OCI-LY1 (cell line): ENCODE data around the gene PNMA8B.

Experiments used
- H2AFZ ChIP-seq: fragments of 200-600 bp; sonication (generic), shearing (Covaris generic); 2 replicates; pipeline ENCODE4 v1.6.0; 2014; ENCODE audit warnings: antibody characterized with exemption, mild to moderate bottlenecking, low read length
- H3F3A ChIP-seq: fragments of 200-600 bp; sonication (generic), shearing (Covaris generic); 2 replicates; pipeline ENCODE4 v1.6.0; 2014; ENCODE audit warnings: mild to moderate bottlenecking, antibody characterized with exemption, low read length, moderate library complexity; ENCODE audit not compliant: insufficient read depth
- H3K27ac ChIP-seq: fragments of 200-600 bp; sonication (generic); 2 replicates; pipeline ENCODE4 v1.5.1; 2014; ENCODE audit warnings: low read length, mixed run types, mild to moderate bottlenecking, low read depth; ENCODE audit not compliant: poor library complexity, severe bottlenecking
- H3K27me3 ChIP-seq: fragments of 200-600 bp; sonication (generic); 2 replicates; pipeline ENCODE4 v1.6.0; 2014; ENCODE audit warnings: antibody characterized with exemption, mild to moderate bottlenecking, low read length, moderate library complexity; ENCODE audit not compliant: insufficient read depth
- H3K36me3 ChIP-seq: fragments of 200-600 bp; sonication (generic); 2 replicates; pipeline ENCODE4 v1.6.1; 2014; ENCODE audit warnings: mild to moderate bottlenecking, antibody characterized with exemption, low read length, moderate library complexity, mixed read lengths; ENCODE audit not compliant: insufficient read depth
- H3K4me1 ChIP-seq: fragments of 200-600 bp; sonication (generic); 2 replicates; pipeline ENCODE4 v1.5.1; 2014; ENCODE audit warnings: mild to moderate bottlenecking, low read length, moderate library complexity; ENCODE audit not compliant: insufficient read depth, severe bottlenecking
- H3K4me2 ChIP-seq: fragments of 200-600 bp; sonication (generic), shearing (Covaris generic); 2 replicates; pipeline ENCODE4 v1.6.1; 2014; ENCODE audit warnings: low read length
- H3K4me3 ChIP-seq: fragments of 200-600 bp; sonication (generic); 2 replicates; pipeline ENCODE4 v1.5.1; 2014; ENCODE audit warnings: low read length, low read depth, mild to moderate bottlenecking, mixed read lengths; ENCODE audit not compliant: poor library complexity, severe bottlenecking
- H3K79me2 ChIP-seq: fragments of 200-600 bp; shearing (Covaris generic); 2 replicates; pipeline ENCODE4 v1.6.1; 2016; ENCODE audit warnings: mixed run types, low read length, mixed read lengths; ENCODE audit not compliant: insufficient read depth
- H3K9ac ChIP-seq: fragments of 200-600 bp; sonication (generic), shearing (Covaris generic); 2 replicates; pipeline ENCODE4 v1.6.1; 2014; ENCODE audit warnings: mild to moderate bottlenecking, low read length, mixed read lengths
- H3K9me2 ChIP-seq: fragments of 200-600 bp; sonication (generic), shearing (Covaris generic); 2 replicates; pipeline ENCODE4 v1.6.1; 2014; ENCODE audit warnings: low read depth, mild to moderate bottlenecking, low read length, mixed read lengths
- H3K9me3 ChIP-seq: fragments of 200-600 bp; shearing (Covaris generic); 2 replicates; pipeline ENCODE4 v1.6.1; 2014; ENCODE audit warnings: low read length, mixed read lengths
- H4K20me1 ChIP-seq: fragments of 200-600 bp; sonication (generic), shearing (Covaris generic); 2 replicates; pipeline ENCODE4 v1.6.0; 2016; ENCODE audit warnings: mild to moderate bottlenecking, low read length; ENCODE audit not compliant: insufficient read depth
- CTCF ChIP-seq: fragments of 200-600 bp; sonication (generic), shearing (Covaris generic); IDR thresholded peaks from 2 replicates; pipeline ENCODE4 v1.5.1; 2017; ENCODE audit warnings: mild to moderate bottlenecking, antibody characterized with exemption, low read length, moderate library complexity, mixed read lengths
- EZH2 ChIP-seq: fragments of 200-600 bp; sonication (generic), shearing (Covaris generic); IDR thresholded peaks from 2 replicates; pipeline ENCODE4 v1.8.0; 2017; ENCODE audit warnings: borderline replicate concordance, mixed run types, mild to moderate bottlenecking, antibody characterized with exemption, low read length, moderate library complexity, mixed read lengths

The PNMA8B gene

GRCh38 chr19:46448601-46449000 lies 47.1 kb downstream of the PNMA8B start:
- TF ChIP-seq EZH2 (no peak), CTCF (no peak)
- H3K9me3 ChIP-seq: no peaks in the 10 kb centered on the region
- no peaks in the 10 kb centered on the region for H3F3A ChIP-seq
- no peaks in the 10 kb centered on the region for H3K27me3 ChIP-seq
- no peaks in the 10 kb centered on the region for H3K9me2 ChIP-seq
- no peaks in the 10 kb centered on the region for H4K20me1 ChIP-seq
- no peak overlapping the region for H3K9ac ChIP-seq
- H3K27ac ChIP-seq: no peak overlapping the region
- no peak overlapping the region for H2AFZ ChIP-seq
- no peaks in the 10 kb centered on the region for H3K4me1 ChIP-seq
- no peaks in the 10 kb centered on the region for H3K79me2 ChIP-seq
- H3K36me3 ChIP-seq: no peaks in the 10 kb centered on the region
- no peak overlapping the region for H3K4me2 ChIP-seq
- H3K4me3 ChIP-seq: no peak overlapping the region

GRCh38 chr19:46447824-46448223 lies 47.8 kb downstream of the PNMA8B start:
- H4K20me1 ChIP-seq: no peaks in the 10 kb centered on the region
- H3F3A ChIP-seq: no peaks in the 10 kb centered on the region
- H3K79me2 ChIP-seq: no peaks in the 10 kb centered on the region
- H3K4me2 ChIP-seq: no peak overlapping the region
- H3K27me3 ChIP-seq: no peaks in the 10 kb centered on the region
- H3K36me3 ChIP-seq: no peaks in the 10 kb centered on the region
- H3K4me1 ChIP-seq: no peaks in the 10 kb centered on the region
- no peaks in the 10 kb centered on the region for H3K9me3 ChIP-seq
- H3K9me2 ChIP-seq: no peaks in the 10 kb centered on the region
- no peak for TF ChIP-seq CTCF
- TF ChIP-seq EZH2: no peak
- H2AFZ ChIP-seq: no peak overlapping the region
- no peak overlapping the region for H3K4me3 ChIP-seq
- no peak overlapping the region for H3K27ac ChIP-seq
- H3K9ac ChIP-seq: no peak overlapping the region

DNA sequence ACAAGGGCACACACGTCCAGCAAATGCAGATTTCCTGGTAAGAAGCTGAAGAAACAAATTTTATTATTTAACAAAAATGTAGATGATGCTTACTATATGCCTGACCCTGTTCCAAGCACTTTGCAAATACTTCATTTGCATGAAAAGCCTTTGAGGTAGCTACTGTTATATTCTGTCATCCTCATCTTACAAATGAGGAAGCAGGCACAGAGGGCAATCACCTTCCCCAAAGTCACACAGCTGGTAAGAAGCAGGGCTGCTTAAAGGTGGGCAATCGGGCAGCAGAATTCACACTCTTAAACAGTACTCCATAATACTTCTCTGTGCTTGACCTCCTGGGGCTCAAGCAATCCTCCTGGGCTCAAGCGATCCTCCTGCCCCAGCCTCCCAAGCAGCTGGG lies 48.7 kb downstream of the PNMA8B start:
- H3K9ac ChIP-seq: no peak overlapping the region
- no peaks in the 10 kb centered on the region for H3F3A ChIP-seq
- no peaks in the 10 kb centered on the region for H3K9me2 ChIP-seq
- H3K9me3 ChIP-seq: no peaks in the 10 kb centered on the region
- no peaks in the 10 kb centered on the region for H3K27me3 ChIP-seq
- no peak overlapping the region for H3K4me2 ChIP-seq
- no peaks in the 10 kb centered on the region for H3K4me1 ChIP-seq
- TF ChIP-seq CTCF (no peak), EZH2 (no peak)
- no peak overlapping the region for H3K27ac ChIP-seq
- H3K4me3 ChIP-seq: no peak overlapping the region
- H3K79me2 ChIP-seq: no peaks in the 10 kb centered on the region
- H4K20me1 ChIP-seq: no peaks in the 10 kb centered on the region
- no peaks in the 10 kb centered on the region for H3K36me3 ChIP-seq
- H2AFZ ChIP-seq: no peak overlapping the region
